ENCODE data around the gene CRYBB1.

Gene CRYBB1

DNA sequence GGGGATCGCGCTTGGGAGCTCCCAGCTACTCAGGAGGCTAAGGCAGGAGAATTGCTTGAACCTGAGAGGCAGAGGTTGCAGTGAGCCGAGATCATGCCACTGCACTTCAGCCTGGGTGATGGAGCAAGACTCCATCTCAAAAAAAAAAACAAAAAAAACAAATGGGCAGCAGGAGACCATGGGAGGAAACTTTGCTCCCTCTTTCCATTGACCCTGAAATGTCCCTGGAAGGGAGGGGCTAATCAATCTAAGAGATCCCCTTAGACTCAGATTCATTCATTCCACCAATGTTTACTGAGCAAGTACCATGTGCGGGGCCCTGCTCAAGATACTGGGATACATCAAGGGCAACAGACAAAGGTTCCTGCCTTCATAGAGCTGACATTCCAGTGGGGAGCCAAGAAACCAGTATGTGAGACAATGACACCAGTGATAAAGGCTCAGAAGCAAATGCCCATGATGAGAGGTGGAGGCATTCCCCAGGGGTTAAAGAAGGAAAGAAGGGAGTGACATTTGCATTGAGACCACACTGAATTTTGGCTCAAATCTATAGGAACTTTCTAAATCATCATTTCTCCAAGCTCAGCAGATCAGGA, 67.8 kb downstream of the CRYBB1 start:
- no peak for DNase-seq
